ENCODE data around the gene TMED5. TPM values are rescaled to one million over a fixed set of nuclear protein-coding genes. Genes with fewer than 3 reads are reported as not detected.

The TMED5 gene
- total RNA-seq, 2 experiments from 2014 or later, result 29.2 to 31.6 TPM

- DNase-seq (no peak), ATAC-seq (no peak)
- intact Hi-C loops (cut with micrococcal nuclease), result no loop called here
- H3K4me1 Mint-ChIP-seq (ENCODE audit: low read depth), result no peaks in the 10 kb centered on the region
- no peaks in the 10 kb centered on the region for H3K27me3 Mint-ChIP-seq
- H3K4me3 Mint-ChIP-seq, result no peak overlapping the region
- peaks cover 30% of the 10 kb centered on the region for H3K36me3 Mint-ChIP-seq (ENCODE audit: low read depth)
- no peak for TF ChIP-seq CTCF (IDR thresholded peaks at IDR 0.05)
- no peak overlapping the region for H3K27ac Mint-ChIP-seq
- H3K9me3 Mint-ChIP-seq, result no peaks in the 10 kb centered on the region
- POLR2A ChIA-PET, result interaction anchor here (1.2 kb wide), 1 partner anchor 18 kb away, joined by 5 read pairs; no protein-coding TSS in a partner anchor
- CTCF ChIA-PET, result no interaction called here
These were observed 19.9 kb upstream of the TMED5 start for GRCh38 chr1:93200086-93200620.

GRCh38 chr1:93199150-93199549 is 18.9 kb upstream of the TMED5 start:
- POLR2A ChIA-PET, result interaction anchor here (1.2 kb wide), 1 partner anchor 17 kb away, joined by 5 read pairs; no protein-coding TSS in a partner anchor

GRCh38 chr1:93196591-93196990 is 16.4 kb upstream of the TMED5 start:
- intact Hi-C loops (cut with micrococcal nuclease), result no loop called here
- Mint-ChIP-seq H3K27ac (no peak overlapping the region), H3K4me1 (ENCODE audit: low read depth) (no peaks in the 10 kb centered on the region), H3K9me3 (no peaks in the 10 kb centered on the region), H3K27me3 (no peaks in the 10 kb centered on the region), H3K4me3 (no peak overlapping the region), H3K36me3 (ENCODE audit: low read depth) (peaks cover 40% of the 10 kb centered on the region)
- no peak for ATAC-seq
- TF ChIP-seq CTCF (IDR thresholded peaks at IDR 0.05), result no peak
- CTCF ChIA-PET, result no interaction called here
- POLR2A ChIA-PET, result no interaction called here
- DNase-seq, result no peak

More at GRCh38 chr1:93199150-93199549, 18.9 kb upstream of the TMED5 start:
- H3K27ac Mint-ChIP-seq, result no peak overlapping the region
- no peaks in the 10 kb centered on the region for H3K4me1 Mint-ChIP-seq (ENCODE audit: low read depth)
- H3K9me3 Mint-ChIP-seq, result no peaks in the 10 kb centered on the region
- no peaks in the 10 kb centered on the region for H3K27me3 Mint-ChIP-seq
- H3K4me3 Mint-ChIP-seq, result no peak overlapping the region
- no peak for DNase-seq
- no peak for TF ChIP-seq CTCF (IDR thresholded peaks at IDR 0.05)
- intact Hi-C loops (cut with micrococcal nuclease), result no loop called here
- H3K36me3 Mint-ChIP-seq (ENCODE audit: low read depth), result peaks cover 33% of the 10 kb centered on the region
- ATAC-seq, result no peak
- CTCF ChIA-PET, result no interaction called here

- ChIA-PET CTCF (no interaction called here), POLR2A (no interaction called here)
- Mint-ChIP-seq H3K27me3 (no peaks in the 10 kb centered on the region), H3K27ac (no peak overlapping the region), H3K4me1 (ENCODE audit: low read depth) (peaks cover 5% of the 10 kb centered on the region), H3K36me3 (ENCODE audit: low read depth) (peaks cover 45% of the 10 kb centered on the region), H3K9me3 (no peaks in the 10 kb centered on the region), H3K4me3 (no peak overlapping the region)
- intact Hi-C loops (cut with micrococcal nuclease), result no loop called here
- DNase-seq (no peak), ATAC-seq (no peak)
- no peak for TF ChIP-seq CTCF (IDR thresholded peaks at IDR 0.05)
These were observed 14.2 kb upstream of the TMED5 start for GRCh38 chr1:93194231-93194990.

GRCh38 chr1:93190432-93190831 is 10.2 kb upstream of the TMED5 start:
- intact Hi-C loops (cut with micrococcal nuclease), result no loop called here
- Mint-ChIP-seq H3K27me3 (no peaks in the 10 kb centered on the region), H3K27ac (no peak overlapping the region), H3K9me3 (no peaks in the 10 kb centered on the region), H3K4me3 (no peak overlapping the region), H3K36me3 (ENCODE audit: low read depth) (peaks cover 43% of the 10 kb centered on the region), H3K4me1 (ENCODE audit: low read depth) (peaks cover 6% of the 10 kb centered on the region)
- CTCF ChIA-PET, result interaction anchor here (1.1 kb wide), 1 partner anchor 12 kb away, joined by 3 read pairs; no protein-coding TSS in a partner anchor
- no peak for ATAC-seq
- no peak for DNase-seq
- TF ChIP-seq CTCF (IDR thresholded peaks at IDR 0.05), result no peak
- POLR2A ChIA-PET, result interaction anchor here (0.7 kb wide), 1 partner anchor 50 kb away, joined by 3 read pairs; no protein-coding TSS in a partner anchor

All from activated CD8-positive, alpha-beta T cell treated with anti-CD3 and anti-CD28 coated beads for 36 hours (primary cell).